Measurements from ENCODE around the gene TMEM154.

- no peak for TF ChIP-seq POLR2A (IDR thresholded peaks at IDR 0.05; ENCODE audit: low read depth, low read length)
- TF ChIP-seq POLR2AphosphoS5 (IDR thresholded peaks at IDR 0.05; ENCODE audit: low read depth, low read length) = no peak
- no peak for TF ChIP-seq POU2F2 (IDR thresholded peaks at IDR 0.05; ENCODE audit: low read depth, low read length)
These were observed 101.9 kb downstream of the TMEM154 start for GRCh38 chr4:152577708-152578396.
